Stimulated activated naive CD8-positive, alpha-beta T cell treated with anti-CD3 and anti-CD28 coated beads, Interleukin-15, Interleukin-2, amounts not matched to agents 100 ng/mL and 50 ng/mL, for 24 hours (primary cell): Measurements from ENCODE around the gene SCAMP4.

Source experiments
- H3K27ac Mint-ChIP-seq: one replicate; pipeline ENCODE4 v1.8.0; 2021; ENCODE audit warnings: mild to moderate bottlenecking, mixed read lengths
- H3K27me3 Mint-ChIP-seq: one replicate; pipeline ENCODE4 v1.8.0; 2021; ENCODE audit warnings: mixed read lengths
- H3K36me3 Mint-ChIP-seq: one replicate; pipeline ENCODE4 v1.8.0; 2021; ENCODE audit warnings: low read depth, mixed read lengths
- H3K4me1 Mint-ChIP-seq: one replicate; pipeline ENCODE4 v1.8.0; 2021; ENCODE audit warnings: low read depth, mixed read lengths
- H3K4me3 Mint-ChIP-seq: one replicate; pipeline ENCODE4 v1.8.0; 2021; ENCODE audit warnings: mild to moderate bottlenecking, mixed read lengths
- H3K9me3 Mint-ChIP-seq: one replicate; pipeline ENCODE4 v1.8.0; 2021; ENCODE audit warnings: mixed read lengths

SCAMP4 gene

DNA sequence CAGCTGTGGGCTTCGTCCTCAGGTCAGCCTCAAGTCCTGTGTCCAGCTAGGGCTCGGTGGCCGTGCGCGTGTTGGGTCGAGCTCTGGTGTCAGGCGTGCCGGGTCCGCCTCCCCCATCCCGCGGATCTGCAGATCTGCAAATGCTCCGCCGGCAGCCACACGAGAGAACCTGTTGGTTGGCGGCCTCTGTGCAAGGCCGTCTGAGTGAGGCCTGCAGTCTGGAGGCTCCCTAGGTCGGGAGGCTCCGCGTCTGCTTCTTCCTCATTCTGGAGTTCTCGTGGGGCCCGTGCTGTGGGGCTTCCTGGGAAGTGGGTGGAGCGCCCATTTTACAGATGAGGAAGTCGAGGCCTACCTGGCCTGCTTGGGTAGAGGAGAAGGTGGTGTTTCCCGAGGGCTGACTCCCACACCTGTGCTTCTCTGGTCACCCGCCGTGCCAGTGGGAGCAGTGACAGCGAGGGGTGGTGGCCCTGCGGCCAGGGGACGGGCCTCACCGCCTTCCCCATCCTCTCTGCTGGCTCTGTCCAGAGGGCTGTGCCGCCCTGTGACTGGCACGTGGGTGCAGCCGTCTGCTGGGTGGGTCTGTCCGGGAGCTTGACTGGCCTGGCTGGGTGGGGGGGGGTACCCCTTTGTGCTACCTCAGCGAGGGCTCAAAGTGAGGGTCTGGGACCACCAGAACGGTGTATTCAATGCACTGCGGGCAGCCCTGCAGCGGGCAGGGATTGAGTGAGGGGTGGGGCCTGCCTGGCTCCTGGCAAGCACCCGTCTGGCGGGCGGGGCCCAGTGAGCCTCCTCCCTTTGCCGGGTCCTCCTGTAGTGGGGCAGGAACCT lies 39.1 kb downstream of the SCAMP4 start:
- H3K4me1 Mint-ChIP-seq = peaks cover 41% of the 10 kb centered on the region
- no peaks in the 10 kb centered on the region for H3K9me3 Mint-ChIP-seq
- no peak overlapping the region for H3K4me3 Mint-ChIP-seq
- H3K36me3 Mint-ChIP-seq = peaks cover 6% of the 10 kb centered on the region
- H3K27me3 Mint-ChIP-seq = no peaks in the 10 kb centered on the region
- no peak overlapping the region for H3K27ac Mint-ChIP-seq

GRCh38 chr19:1944916-1945561 lies 39.8 kb downstream of the SCAMP4 start:
- no peak overlapping the region for H3K4me3 Mint-ChIP-seq
- no peaks in the 10 kb centered on the region for H3K27me3 Mint-ChIP-seq
- H3K9me3 Mint-ChIP-seq = no peaks in the 10 kb centered on the region
- peaks cover 7% of the 10 kb centered on the region for H3K36me3 Mint-ChIP-seq
- no peak overlapping the region for H3K27ac Mint-ChIP-seq
- H3K4me1 Mint-ChIP-seq = peaks cover 34% of the 10 kb centered on the region

DNA sequence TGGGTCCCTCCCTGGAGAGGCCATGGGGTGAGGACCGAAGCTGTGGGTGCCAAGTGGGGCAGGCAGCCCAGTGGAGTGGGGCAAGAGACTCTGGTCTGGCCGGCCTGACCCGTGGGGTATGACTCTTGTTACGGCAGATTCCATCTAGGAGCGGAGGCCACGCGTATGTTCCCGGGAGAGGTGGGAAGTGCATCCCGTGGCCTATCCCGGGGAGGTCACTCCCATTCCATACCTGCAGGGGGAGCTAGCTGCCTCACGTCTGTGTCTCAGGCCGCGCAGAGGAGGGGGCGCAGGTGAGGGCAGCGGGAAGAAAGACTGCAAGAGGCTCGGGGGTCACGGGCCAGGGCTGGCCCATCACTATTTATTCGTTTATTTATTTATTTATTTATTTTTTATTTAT lies 40.7 kb downstream of the SCAMP4 start:
- peaks cover 7% of the 10 kb centered on the region for H3K36me3 Mint-ChIP-seq

DNA sequence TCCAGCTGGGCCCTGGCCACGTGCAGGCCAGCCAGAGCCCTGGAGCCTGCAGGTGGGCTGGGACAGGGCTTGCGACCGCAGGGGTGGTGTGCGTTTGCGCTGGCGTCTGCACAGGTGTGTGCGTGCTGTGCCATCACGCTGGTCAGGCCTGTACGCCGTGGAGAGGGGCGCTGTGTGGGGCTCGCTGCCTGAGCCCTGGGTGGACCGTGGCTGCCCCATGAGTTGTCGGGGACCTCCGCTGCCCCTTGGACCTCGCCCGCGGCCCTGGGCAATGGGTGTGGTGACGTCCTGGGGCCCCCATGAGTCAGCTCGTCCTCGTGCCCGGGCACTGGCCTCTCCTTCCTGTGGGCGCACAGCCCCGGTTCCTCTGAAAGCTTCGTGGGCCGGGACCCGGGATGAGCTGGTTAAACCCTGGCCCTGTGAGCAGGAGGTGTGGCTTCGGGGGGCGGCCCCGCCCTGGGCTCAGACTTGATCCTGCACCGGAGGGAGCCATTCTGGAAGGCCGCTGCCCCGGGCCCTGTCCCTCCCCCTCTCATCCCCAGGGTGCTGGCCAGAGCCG lies 42.5 kb downstream of the SCAMP4 start:
- no peak overlapping the region for H3K27ac Mint-ChIP-seq
- no peak overlapping the region for H3K4me3 Mint-ChIP-seq
- H3K4me1 Mint-ChIP-seq = peaks cover 32% of the 10 kb centered on the region
- peaks cover 7% of the 10 kb centered on the region for H3K36me3 Mint-ChIP-seq
- no peaks in the 10 kb centered on the region for H3K9me3 Mint-ChIP-seq
- no peaks in the 10 kb centered on the region for H3K27me3 Mint-ChIP-seq

More for the DNA sequence above, 40.7 kb downstream of the SCAMP4 start:
- Mint-ChIP-seq H3K27me3 (no peaks in the 10 kb centered on the region), H3K9me3 (no peaks in the 10 kb centered on the region), H3K27ac (no peak overlapping the region), H3K4me3 (no peak overlapping the region), H3K4me1 (peaks cover 29% of the 10 kb centered on the region)

GRCh38 chr19:1949304-1950101 lies 44.3 kb downstream of the SCAMP4 start:
- Mint-ChIP-seq H3K27ac (no peak overlapping the region), H3K36me3 (peaks cover 7% of the 10 kb centered on the region)

GRCh38 chr19:1950640-1951039 lies 45.4 kb downstream of the SCAMP4 start:
- H3K9me3 Mint-ChIP-seq = no peaks in the 10 kb centered on the region
- peaks cover 15% of the 10 kb centered on the region for H3K4me1 Mint-ChIP-seq
- no peak overlapping the region for H3K4me3 Mint-ChIP-seq
- peaks cover 7% of the 10 kb centered on the region for H3K36me3 Mint-ChIP-seq
- no peak overlapping the region for H3K27ac Mint-ChIP-seq
- H3K27me3 Mint-ChIP-seq = no peaks in the 10 kb centered on the region

More at GRCh38 chr19:1949304-1950101, 44.3 kb downstream of the SCAMP4 start:
- Mint-ChIP-seq H3K4me1 (peaks cover 16% of the 10 kb centered on the region), H3K4me3 (no peak overlapping the region), H3K27me3 (no peaks in the 10 kb centered on the region), H3K9me3 (no peaks in the 10 kb centered on the region)

DNA sequence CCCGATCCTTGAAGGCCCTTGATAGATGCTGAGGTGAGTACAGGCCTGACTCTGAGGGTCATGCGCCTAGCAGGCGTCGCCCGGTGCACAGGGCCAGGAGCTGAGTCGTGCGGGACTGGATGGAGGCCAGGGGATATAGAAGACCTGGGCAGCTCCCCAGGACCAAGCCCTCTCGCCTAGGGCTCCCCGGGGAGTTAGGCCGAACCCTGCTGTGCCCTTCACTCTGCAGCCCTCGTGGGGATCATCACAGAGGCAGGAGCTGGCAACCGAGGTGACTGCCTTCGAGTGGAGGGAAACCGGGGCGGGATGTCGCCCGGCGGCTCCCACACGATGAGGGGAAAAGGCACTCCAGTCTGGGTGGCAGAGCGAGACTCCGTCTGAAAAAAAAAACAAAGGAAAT lies 47.4 kb downstream of the SCAMP4 start:
- H3K4me1 Mint-ChIP-seq = peaks cover 11% of the 10 kb centered on the region
- peaks cover 4% of the 10 kb centered on the region for H3K36me3 Mint-ChIP-seq
- no peak overlapping the region for H3K27ac Mint-ChIP-seq
- H3K9me3 Mint-ChIP-seq = no peaks in the 10 kb centered on the region
- no peak overlapping the region for H3K4me3 Mint-ChIP-seq
- H3K27me3 Mint-ChIP-seq = no peaks in the 10 kb centered on the region

- Mint-ChIP-seq H3K4me1 (peaks cover 11% of the 10 kb centered on the region), H3K27me3 (no peaks in the 10 kb centered on the region), H3K36me3 (peaks cover 4% of the 10 kb centered on the region), H3K27ac (no peak overlapping the region), H3K9me3 (no peaks in the 10 kb centered on the region), H3K4me3 (no peak overlapping the region)
Observed at GRCh38 chr19:1953037-1953436, 47.8 kb downstream of the SCAMP4 start.

- Mint-ChIP-seq H3K4me1 (peaks cover 9% of the 10 kb centered on the region), H3K36me3 (peaks cover 4% of the 10 kb centered on the region), H3K4me3 (no peak overlapping the region), H3K9me3 (no peaks in the 10 kb centered on the region), H3K27me3 (no peaks in the 10 kb centered on the region), H3K27ac (no peak overlapping the region)
Observed at GRCh38 chr19:1953441-1954094, 48.4 kb downstream of the SCAMP4 start.

DNA sequence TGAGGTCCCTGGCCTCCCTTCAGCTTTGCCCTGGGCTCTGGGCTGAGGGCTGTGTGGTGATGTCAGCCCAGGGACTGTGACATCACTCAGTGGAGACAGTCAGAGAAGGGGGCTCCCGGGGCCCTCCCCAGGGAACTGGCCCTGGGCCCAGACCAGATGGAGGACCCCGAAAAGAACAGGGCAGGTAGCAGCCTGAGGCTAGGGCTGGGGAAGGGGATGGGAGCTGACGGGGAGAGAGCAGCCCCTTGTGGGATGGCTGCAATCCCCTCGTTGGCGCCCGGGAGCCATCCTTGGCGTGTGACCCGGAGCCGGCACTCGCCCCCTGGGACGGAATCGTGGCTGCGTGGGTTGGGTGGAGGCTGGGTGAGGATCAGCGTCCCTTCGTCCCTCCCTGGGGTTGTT lies 49.3 kb downstream of the SCAMP4 start:
- Mint-ChIP-seq H3K27ac (no peak overlapping the region), H3K27me3 (no peaks in the 10 kb centered on the region), H3K4me3 (no peak overlapping the region), H3K4me1 (peaks cover 4% of the 10 kb centered on the region), H3K36me3 (no peaks in the 10 kb centered on the region), H3K9me3 (no peaks in the 10 kb centered on the region)

GRCh38 chr19:1955171-1956121 lies 50.2 kb downstream of the SCAMP4 start:
- no peaks in the 10 kb centered on the region for H3K36me3 Mint-ChIP-seq

DNA sequence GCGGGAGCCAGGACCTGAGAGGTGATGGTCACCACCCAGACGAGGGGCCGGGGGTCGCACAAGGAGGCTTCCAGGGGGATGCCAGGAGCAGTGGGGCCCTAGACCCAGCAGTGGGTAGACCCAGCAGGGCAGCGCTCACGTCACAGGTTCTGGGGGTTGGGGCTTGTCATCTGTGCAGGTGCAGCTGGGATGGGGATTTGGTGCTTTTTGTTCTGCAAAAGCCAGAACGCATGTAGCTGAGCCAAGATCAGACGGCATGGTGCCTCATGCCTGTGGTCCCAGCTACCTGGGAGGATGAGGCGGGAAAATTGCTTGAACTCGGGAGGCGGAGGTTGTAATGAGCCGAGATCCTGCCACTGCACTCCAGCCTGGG lies 50.9 kb downstream of the SCAMP4 start:
- Mint-ChIP-seq H3K9me3 (no peaks in the 10 kb centered on the region), H3K4me1 (peaks cover 8% of the 10 kb centered on the region), H3K36me3 (no peaks in the 10 kb centered on the region)

More at GRCh38 chr19:1955171-1956121, 50.2 kb downstream of the SCAMP4 start:
- peaks cover 6% of the 10 kb centered on the region for H3K4me1 Mint-ChIP-seq
- H3K4me3 Mint-ChIP-seq = no peak overlapping the region
- no peak overlapping the region for H3K27ac Mint-ChIP-seq
- H3K9me3 Mint-ChIP-seq = no peaks in the 10 kb centered on the region
- no peaks in the 10 kb centered on the region for H3K27me3 Mint-ChIP-seq

DNA sequence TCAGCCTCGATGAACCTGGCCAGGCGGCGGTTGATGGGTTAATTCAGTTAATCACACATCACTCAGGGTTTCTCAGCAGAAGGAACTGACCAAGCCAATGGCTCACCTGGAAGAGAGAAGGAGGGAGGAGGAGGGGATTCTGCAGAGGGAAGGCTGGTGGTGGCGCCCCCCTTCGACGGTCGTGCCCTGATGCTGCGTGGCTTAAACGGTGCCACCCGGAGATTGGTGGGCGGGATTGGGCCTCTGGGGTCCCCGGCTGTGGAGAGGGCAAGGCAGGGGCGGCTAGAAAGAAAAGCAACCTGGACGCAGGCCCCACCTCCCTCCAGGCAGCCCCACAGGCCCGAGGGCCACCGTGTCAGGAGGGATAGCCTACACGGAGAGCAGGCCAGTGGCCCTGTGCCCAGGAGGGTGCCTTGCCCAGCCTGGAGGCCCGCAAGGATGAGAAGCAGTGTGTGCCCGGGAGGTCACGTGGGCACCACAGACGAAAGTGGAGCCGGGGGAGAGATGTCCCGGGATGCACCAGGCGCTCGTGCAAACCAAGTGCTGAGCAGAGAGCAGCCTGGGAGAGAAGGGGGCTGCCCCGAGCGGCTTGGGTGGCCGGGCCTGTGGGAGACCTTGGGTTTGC lies 51.8 kb downstream of the SCAMP4 start:
- H3K4me3 Mint-ChIP-seq = no peak overlapping the region
- H3K27ac Mint-ChIP-seq = no peak overlapping the region
- H3K27me3 Mint-ChIP-seq = no peaks in the 10 kb centered on the region
- peaks cover 6% of the 10 kb centered on the region for H3K4me1 Mint-ChIP-seq
- H3K9me3 Mint-ChIP-seq = no peaks in the 10 kb centered on the region
- no peaks in the 10 kb centered on the region for H3K36me3 Mint-ChIP-seq

More for the DNA sequence above, 50.9 kb downstream of the SCAMP4 start:
- Mint-ChIP-seq H3K27ac (no peak overlapping the region), H3K27me3 (no peaks in the 10 kb centered on the region), H3K4me3 (no peak overlapping the region)
